ENCODE measurements around the gene TELO2. TPM values are rescaled to one million over a fixed set of nuclear protein-coding genes. Genes with fewer than 3 reads are reported as not detected.

TELO2 gene
- total RNA-seq, 1 donor from 2014 or later = 19.1 TPM

GRCh38 chr16:1535391-1536291 lies 42.5 kb downstream of the TELO2 start:
- no peak for DNase-seq (ENCODE audit: low read depth, low spot score)

DNA sequence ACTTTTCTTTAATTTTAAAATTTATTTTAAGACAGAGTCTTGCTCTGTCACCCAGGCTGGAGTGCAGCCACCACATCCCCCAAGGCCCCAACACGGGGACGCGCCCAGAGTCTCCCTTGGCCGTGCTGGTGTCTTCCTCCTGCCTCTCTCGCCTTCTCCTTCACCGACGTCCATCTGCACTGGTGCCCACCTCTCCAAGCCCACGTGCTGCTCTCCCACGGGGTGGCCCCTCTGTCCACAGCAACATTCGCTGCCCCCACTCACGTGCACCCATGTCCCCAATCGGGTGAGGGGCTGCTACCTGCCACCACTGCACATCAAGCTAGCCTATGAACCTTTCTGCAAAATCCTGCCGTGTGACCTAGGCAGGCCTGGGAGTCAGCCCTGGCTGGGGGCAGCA lies 43.4 kb downstream of the TELO2 start:
- DNase-seq (ENCODE audit: low read depth, low spot score) = no peak

DNA sequence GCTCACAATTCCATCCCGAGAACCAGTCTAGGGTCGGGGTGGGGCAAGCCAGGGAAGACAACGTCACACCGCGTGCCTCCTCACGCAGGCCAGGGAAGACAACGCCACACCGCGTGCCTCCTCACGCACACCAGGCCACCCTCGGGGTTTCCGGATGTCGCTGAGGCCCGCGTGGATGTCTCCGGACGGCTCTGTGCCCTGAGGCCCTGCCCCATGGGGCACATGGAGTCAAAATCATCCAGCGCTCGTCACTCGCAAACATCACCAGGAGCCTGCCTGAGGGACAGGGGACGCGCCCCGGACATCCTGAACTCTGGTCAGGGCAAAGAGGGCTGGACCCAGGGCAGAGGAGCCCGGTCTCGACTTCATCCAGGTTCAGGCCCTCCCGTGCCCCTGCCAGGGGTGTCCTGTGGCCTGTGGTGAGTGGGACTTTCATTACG lies 44.0 kb downstream of the TELO2 start:
- no peak for DNase-seq (ENCODE audit: low read depth, low spot score)

DNA sequence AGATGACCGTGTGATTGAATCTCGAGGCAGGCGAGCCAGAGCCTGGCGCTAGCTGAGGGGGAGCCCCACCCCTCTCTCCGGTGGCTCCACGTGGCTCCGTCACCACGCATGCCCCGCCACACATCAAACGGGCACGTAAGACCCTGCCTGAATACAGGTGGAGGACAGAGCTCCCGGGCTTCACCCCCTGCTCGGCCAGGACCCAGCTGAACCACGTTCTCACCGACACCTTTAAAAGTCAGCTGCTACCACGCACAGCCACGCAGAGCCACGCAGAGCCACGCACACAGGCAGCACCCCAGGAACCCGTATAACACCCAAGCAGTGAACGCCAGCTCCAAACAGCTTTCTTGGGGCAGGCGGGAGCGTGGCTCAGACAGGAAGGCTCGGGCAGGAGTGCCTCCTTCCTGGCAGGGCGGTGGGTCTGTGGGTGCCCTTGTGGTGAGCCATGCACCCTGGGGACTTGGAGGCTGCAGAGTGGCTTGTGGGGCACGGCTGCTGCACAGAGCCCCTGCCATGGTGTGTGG lies 44.7 kb downstream of the TELO2 start:
- no peak for DNase-seq (ENCODE audit: low read depth, low spot score)

- no peak for DNase-seq (ENCODE audit: low read depth, low spot score)
These were observed 45.8 kb downstream of the TELO2 start for GRCh38 chr16:1538804-1539520.

GRCh38 chr16:1539720-1540555 lies 46.8 kb downstream of the TELO2 start:
- no peak for DNase-seq (ENCODE audit: low read depth, low spot score)

DNA sequence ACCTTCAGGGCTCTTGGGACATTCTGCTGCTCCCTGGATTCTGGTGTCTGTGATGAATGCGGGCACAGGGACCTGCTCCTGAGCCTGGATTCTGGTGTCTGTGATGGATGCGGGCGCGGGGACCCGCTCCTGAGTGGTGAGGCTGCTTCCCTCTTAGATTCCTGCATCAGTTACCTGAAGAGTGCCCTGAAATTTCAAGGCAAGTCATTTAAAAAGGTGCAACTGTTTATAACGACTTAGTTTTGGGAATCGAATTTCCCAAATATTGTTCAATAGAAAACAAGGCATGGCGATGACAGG lies 47.3 kb downstream of the TELO2 start:
- DNase-seq (ENCODE audit: low read depth, low spot score) = no peak

DNA sequence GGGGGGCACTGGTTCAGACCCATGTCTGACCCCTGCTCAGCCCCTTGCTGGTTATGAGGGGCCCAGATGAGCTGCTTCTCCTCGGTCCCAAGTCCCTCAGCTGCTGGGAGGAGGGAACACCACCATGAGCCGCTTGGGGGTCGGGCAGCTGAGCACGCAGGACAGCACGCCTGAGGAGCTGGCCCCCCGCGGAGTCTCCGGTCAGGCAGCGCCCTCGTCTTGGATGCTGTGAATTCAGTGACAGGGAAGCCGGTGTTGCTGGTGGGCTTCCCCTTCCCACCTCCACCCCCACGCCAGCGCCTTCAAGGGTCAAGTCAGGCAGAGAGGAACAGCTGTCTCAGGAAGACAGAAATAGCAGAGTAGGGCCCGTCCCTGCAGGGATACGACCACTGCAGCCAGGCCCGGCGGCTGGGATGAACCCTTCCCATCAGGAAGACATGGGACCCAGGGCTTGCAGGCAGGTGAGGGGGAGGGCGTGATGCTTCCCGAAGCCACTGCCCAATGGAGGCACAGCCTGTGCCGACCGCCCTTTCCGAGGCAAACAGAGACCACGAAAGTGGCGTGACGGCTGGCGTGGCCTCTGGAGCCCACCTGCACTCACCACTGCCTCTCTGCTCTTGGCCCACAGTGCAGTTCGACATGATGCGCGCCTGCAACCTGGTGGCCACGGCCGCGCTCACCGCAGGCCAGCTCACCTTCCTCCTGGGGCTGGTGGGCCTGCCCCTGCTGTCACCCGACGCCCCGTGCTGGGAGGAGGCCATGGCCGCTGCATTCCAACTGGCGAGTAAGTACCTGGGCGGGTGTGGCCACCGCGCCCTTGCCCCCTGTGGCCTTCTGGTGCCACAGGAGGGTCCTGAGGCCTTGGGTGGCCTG lies 48.4 kb downstream of the TELO2 start:
- DNase-seq (ENCODE audit: low read depth, low spot score) = no peak

DNA sequence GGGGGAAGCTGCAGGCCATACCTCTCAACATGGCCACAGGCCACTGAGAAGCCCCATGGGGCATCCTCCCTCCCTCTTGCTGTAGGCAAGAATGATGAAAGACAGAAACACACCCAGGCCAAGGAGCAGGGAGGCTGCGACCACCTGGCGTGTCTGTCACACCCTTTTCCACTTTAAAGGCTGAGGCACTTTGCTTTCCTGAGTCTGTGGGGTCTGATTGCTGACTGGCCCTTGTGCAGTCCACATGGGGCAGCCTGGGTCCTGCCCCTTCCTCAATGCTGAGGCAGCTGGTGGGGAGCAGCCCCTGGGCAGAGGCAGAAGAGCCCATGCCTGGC lies 49.0 kb downstream of the TELO2 start:
- no peak for DNase-seq (ENCODE audit: low read depth, low spot score)

DNA sequence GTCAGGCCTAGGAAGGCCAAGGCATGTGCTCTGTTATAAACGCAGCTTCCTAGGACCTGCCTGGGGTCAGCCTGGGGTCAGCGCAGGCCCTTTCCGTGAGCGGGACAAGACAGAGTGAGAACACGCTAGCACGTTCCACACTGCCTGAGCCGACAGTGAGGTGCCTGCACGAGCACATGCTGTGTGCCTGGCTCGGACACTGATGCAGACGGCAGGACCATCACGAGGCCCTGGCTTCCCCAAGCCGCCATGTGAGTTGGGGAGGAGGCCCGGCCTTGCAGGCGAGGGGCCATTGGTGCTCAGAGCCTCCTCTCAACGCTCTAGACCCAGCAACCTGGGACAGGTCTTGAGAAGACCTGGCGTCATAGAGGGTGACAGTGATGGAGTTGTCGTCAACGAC lies 49.4 kb downstream of the TELO2 start:
- no peak for DNase-seq (ENCODE audit: low read depth, low spot score)

- peak; percentile 79 for DNase-seq (ENCODE audit: low read depth, low spot score)
These were observed 50.1 kb downstream of the TELO2 start for GRCh38 chr16:1543085-1543896.

- no peak for DNase-seq (ENCODE audit: low read depth, low spot score)
These were observed 52.2 kb downstream of the TELO2 start for GRCh38 chr16:1545044-1546040.

DNA sequence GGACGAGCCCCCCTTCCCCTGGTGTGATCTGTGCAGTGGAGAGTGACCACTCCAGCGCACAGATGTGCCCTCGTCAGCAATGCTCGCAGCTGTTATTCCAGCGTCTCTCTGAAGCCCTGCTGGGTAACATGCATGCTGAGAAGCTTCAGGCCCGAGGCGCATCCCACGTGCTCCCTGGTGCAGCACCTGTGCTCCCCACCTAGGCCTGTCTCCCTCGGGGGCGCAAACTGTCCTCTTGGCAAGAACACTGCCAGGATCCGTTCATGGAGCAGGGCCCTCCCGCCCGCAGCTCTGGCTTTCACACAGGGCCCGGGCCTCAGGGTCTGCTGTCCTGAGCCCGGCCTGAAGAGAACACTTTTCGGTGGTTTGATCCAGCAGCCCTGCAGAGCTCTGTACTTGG lies 53.3 kb downstream of the TELO2 start:
- no peak for DNase-seq (ENCODE audit: low read depth, low spot score)

DNA sequence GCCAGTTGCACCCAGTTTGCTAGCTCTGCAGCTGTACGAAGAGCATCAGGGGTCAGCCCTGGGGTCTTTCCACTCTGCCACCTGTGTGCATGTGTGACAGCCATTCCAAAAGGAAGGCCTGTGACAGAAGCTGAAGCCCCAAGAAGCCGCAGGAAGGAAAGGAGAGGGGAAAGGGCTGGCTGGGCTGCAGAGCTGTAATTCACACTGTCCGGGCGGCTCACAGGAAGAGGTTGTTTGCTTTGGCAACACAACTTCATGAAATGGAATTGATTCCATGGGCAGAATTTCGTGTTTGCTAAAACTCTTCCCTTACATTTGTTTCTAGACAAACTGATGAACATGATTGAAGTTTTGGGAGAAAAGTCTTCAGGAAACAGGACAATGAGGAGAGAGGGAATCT lies 55.1 kb downstream of the TELO2 start:
- peak; percentile 45 for DNase-seq (ENCODE audit: low read depth, low spot score)

- DNase-seq (ENCODE audit: low read depth, low spot score) = no peak
These were observed 55.6 kb downstream of the TELO2 start for GRCh38 chr16:1548727-1549126.

- no peak for DNase-seq (ENCODE audit: low read depth, low spot score)
These were observed 56.9 kb downstream of the TELO2 start for GRCh38 chr16:1550069-1550468.

DNA sequence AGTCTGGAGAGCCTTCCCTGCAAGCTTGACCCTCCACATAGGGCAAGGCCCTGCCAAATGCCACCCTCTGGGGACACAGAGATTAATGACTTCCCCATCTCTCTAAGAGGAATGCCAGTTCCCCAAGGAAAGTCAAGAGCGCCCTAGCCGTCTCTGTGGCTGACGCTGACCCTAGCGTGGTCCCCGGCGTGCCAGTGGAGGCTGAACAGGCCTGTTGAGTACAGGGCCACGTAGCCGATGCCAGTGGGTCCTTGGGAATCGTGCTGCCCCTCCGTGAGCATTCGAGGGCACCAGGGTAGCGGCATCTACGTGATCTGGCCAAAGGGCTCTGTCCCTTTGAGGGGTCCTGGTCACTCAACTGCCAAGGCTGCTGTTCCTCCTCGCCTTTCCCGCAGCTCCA lies 57.5 kb downstream of the TELO2 start:
- no peak for DNase-seq (ENCODE audit: low read depth, low spot score)

GRCh38 chr16:1551166-1551565 lies 58.0 kb downstream of the TELO2 start:
- DNase-seq (ENCODE audit: low read depth, low spot score) = no peak

GRCh38 chr16:1552129-1552528 lies 59.0 kb downstream of the TELO2 start:
- DNase-seq (ENCODE audit: low read depth, low spot score) = no peak
